Dendritic cell treated with granulocyte-macrophage colony-stimulating factor and Interleukin-4, amounts not matched to agents 40 ng/mL and 50 ng/mL, for 4 days (primary cell): ENCODE results near the gene VAMP8.
"Not testable (repeated sequence)": the region's sequence is repeated elsewhere in the genome, so short reads cannot be mapped to it uniquely, and the experiment has no call there.

ENCODE experiments used
- H3K27ac Mint-ChIP-seq: one replicate; pipeline ENCODE4 v1.8.0; 2022; ENCODE audit warnings: mild to moderate bottlenecking, mixed read lengths
- H3K27me3 Mint-ChIP-seq: one replicate; pipeline ENCODE4 v1.8.0; 2022; ENCODE audit warnings: mild to moderate bottlenecking, mixed read lengths
- H3K36me3 Mint-ChIP-seq: one replicate; pipeline ENCODE4 v1.8.0; 2022; ENCODE audit warnings: low read depth, mixed read lengths
- H3K4me1 Mint-ChIP-seq: one replicate; pipeline ENCODE4 v1.8.0; 2022; ENCODE audit warnings: low read depth, mixed read lengths
- H3K4me3 Mint-ChIP-seq: one replicate; pipeline ENCODE4 v1.8.0; 2022; ENCODE audit warnings: mild to moderate bottlenecking, moderate library complexity, mixed read lengths
- H3K9me3 Mint-ChIP-seq: one replicate; pipeline ENCODE4 v1.8.0; 2022; ENCODE audit warnings: mixed read lengths
- intact Hi-C: fragments of 100-400 bp; cut with micrococcal nuclease; formaldehyde crosslinking; loops from one replicate; pipeline ENCODE4 v1.15.0; 2022

The VAMP8 gene

GRCh38 chr2:85590950-85591349 lies 13.6 kb downstream of the VAMP8 start:
- peaks cover 87% of the 10 kb centered on the region for H3K4me1 Mint-ChIP-seq
- no peaks in the 10 kb centered on the region for H3K9me3 Mint-ChIP-seq
- no peaks in the 10 kb centered on the region for H3K27me3 Mint-ChIP-seq
- peaks cover 40% of the 10 kb centered on the region for H3K36me3 Mint-ChIP-seq
- H3K4me3 Mint-ChIP-seq = peak overlapping the region; percentile 70
- intact Hi-C loops = no loop called here
- peak overlapping the region; percentile 96 for H3K27ac Mint-ChIP-seq

GRCh38 chr2:85591563-85591962 lies 14.2 kb downstream of the VAMP8 start:
- H3K4me1 Mint-ChIP-seq = peaks cover 87% of the 10 kb centered on the region
- H3K4me3 Mint-ChIP-seq = no peak overlapping the region
- H3K36me3 Mint-ChIP-seq = peaks cover 46% of the 10 kb centered on the region

DNA sequence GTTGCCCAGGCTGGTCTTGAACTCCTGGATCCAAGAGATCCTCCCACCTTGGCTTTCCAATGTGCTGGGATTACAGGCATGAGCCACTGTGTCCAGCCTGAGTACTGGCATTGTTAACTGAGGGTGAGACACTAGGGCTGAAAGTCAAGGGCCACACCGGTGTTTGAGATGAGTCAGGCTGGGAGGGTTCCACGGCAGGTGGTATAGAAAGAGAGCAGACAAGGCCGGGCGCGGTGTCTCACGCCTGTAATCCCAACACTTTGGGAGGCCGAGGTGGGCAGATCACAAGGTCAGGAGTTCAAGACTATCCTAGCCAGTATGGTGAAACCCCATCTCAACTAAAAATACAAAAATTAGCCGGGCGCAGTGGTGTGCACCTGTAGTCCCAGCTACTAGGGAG lies 14.9 kb downstream of the VAMP8 start:
- Mint-ChIP-seq H3K27ac (peak overlapping the region; percentile 96), H3K36me3 (peaks cover 53% of the 10 kb centered on the region), H3K4me1 (peaks cover 89% of the 10 kb centered on the region)
- H3K4me3 Mint-ChIP-seq, intact Hi-C loops, H3K9me3 Mint-ChIP-seq, H3K27me3 Mint-ChIP-seq: not testable (repeated sequence)

More at GRCh38 chr2:85591563-85591962, 14.2 kb downstream of the VAMP8 start:
- H3K27ac Mint-ChIP-seq = peak overlapping the region; percentile 96
- intact Hi-C loops = no loop called here
- no peaks in the 10 kb centered on the region for H3K27me3 Mint-ChIP-seq
- H3K9me3 Mint-ChIP-seq = no peaks in the 10 kb centered on the region

- no peak overlapping the region for H3K4me3 Mint-ChIP-seq
- H3K27me3 Mint-ChIP-seq = no peaks in the 10 kb centered on the region
- H3K4me1 Mint-ChIP-seq = peaks cover 86% of the 10 kb centered on the region
- H3K9me3 Mint-ChIP-seq = no peaks in the 10 kb centered on the region
- H3K36me3 Mint-ChIP-seq = peaks cover 61% of the 10 kb centered on the region
- peak overlapping the region; percentile 96 for H3K27ac Mint-ChIP-seq
- intact Hi-C loops = no loop called here
Observed at GRCh38 chr2:85593023-85593422, 15.6 kb downstream of the VAMP8 start.

- H3K27ac Mint-ChIP-seq = peak overlapping the region; percentile 97
- H3K4me1 Mint-ChIP-seq = peaks cover 83% of the 10 kb centered on the region
- peaks cover 78% of the 10 kb centered on the region for H3K36me3 Mint-ChIP-seq
- H3K4me3 Mint-ChIP-seq = peak overlapping the region; percentile 95
- no peaks in the 10 kb centered on the region for H3K27me3 Mint-ChIP-seq
- no peaks in the 10 kb centered on the region for H3K9me3 Mint-ChIP-seq
- intact Hi-C loops = loop anchor here (2.0 to 5.0 kb wide), 2 partner anchors 16 to 188 kb away; no protein-coding TSS in a partner anchor
Observed at GRCh38 chr2:85594715-85595300, 17.4 kb downstream of the VAMP8 start.

DNA sequence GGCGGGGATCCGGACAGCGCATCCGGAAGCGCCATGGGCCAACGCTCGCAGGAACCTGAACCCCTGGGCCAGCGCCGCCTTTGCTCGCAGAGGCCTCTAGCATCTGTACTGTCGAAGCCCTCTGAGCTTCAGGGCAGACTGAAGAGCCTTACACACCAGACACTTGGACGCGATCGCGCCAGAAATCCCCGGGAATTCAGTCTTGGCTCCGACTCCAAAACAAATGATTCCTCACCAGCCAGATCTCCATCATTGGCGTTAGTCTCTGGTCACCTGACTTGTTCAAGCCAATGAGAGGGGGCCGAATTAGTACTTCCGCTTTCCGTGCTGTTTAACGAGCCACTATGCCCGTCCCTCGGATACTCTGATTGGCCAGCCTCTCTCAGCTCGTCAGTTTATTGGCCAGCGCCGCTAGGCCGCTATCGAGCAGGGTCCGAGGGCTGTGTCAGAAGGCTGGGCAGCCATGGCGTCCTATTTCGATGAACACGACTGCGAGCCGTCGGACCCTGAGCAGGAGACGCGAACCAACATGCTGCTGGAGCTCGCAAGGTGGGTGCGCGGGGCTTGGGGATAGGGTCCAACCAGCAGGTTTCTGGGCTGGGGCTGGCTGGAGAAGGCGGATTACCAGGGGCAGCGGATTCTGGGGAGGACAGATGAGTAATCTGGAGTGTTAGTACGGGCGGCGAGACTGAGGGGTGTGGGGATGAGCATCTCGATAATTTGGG lies 18.1 kb downstream of the VAMP8 start, which contains the start of gene RNF181:
RNF181 (plus strand) TSS at position 445 of the 725 bp plus-strand sequence; CDS start at position 464, 19 bp downstream.
- Mint-ChIP-seq H3K4me1 (peaks cover 83% of the 10 kb centered on the region), H3K27ac (peak within 1 kb of the TSS; percentile 97)

GRCh38 chr2:85596026-85596333 lies 18.6 kb downstream of the VAMP8 start:
- Mint-ChIP-seq H3K9me3 (no peaks in the 10 kb centered on the region), H3K27me3 (no peaks in the 10 kb centered on the region), H3K4me1 (peaks cover 83% of the 10 kb centered on the region), H3K36me3 (peaks cover 90% of the 10 kb centered on the region), H3K27ac (peak overlapping the region; percentile 97), H3K4me3 (peak overlapping the region; percentile 95)
- intact Hi-C loops = loop anchor here (5.0 kb wide), 1 partner anchor 189 kb away; no protein-coding TSS in a partner anchor

More for the DNA sequence above, 18.1 kb downstream of the VAMP8 start, which contains the start of gene RNF181:
- Mint-ChIP-seq H3K36me3 (peaks cover 85% of the 10 kb centered on the region), H3K9me3 (no peaks in the 10 kb centered on the region), H3K4me3 (peak within 1 kb of the TSS; percentile 95), H3K27me3 (no peaks in the 10 kb centered on the region)
- intact Hi-C loops = loop anchor here (2.0 to 5.0 kb wide), 2 partner anchors 17 to 188 kb away; no protein-coding TSS in a partner anchor

GRCh38 chr2:85596486-85597143 lies 19.2 kb downstream of the VAMP8 start:
- Mint-ChIP-seq H3K27ac (peak overlapping the region; percentile 97), H3K9me3 (no peaks in the 10 kb centered on the region), H3K27me3 (no peaks in the 10 kb centered on the region), H3K4me1 (peaks cover 83% of the 10 kb centered on the region), H3K4me3 (peak overlapping the region; percentile 95), H3K36me3 (peaks cover 92% of the 10 kb centered on the region)
- intact Hi-C loops = loop anchor here (5.0 kb wide), 1 partner anchor 189 kb away; no protein-coding TSS in a partner anchor

GRCh38 chr2:85597241-85597640 lies 19.9 kb downstream of the VAMP8 start:
- Mint-ChIP-seq H3K4me3 (peak overlapping the region; percentile 95), H3K36me3 (peaks cover 94% of the 10 kb centered on the region), H3K9me3 (no peaks in the 10 kb centered on the region), H3K27ac (no peak overlapping the region), H3K4me1 (peaks cover 81% of the 10 kb centered on the region), H3K27me3 (no peaks in the 10 kb centered on the region)
- intact Hi-C loops = loop anchor here (5.0 kb wide), 1 partner anchor 190 kb away; no protein-coding TSS in a partner anchor

DNA sequence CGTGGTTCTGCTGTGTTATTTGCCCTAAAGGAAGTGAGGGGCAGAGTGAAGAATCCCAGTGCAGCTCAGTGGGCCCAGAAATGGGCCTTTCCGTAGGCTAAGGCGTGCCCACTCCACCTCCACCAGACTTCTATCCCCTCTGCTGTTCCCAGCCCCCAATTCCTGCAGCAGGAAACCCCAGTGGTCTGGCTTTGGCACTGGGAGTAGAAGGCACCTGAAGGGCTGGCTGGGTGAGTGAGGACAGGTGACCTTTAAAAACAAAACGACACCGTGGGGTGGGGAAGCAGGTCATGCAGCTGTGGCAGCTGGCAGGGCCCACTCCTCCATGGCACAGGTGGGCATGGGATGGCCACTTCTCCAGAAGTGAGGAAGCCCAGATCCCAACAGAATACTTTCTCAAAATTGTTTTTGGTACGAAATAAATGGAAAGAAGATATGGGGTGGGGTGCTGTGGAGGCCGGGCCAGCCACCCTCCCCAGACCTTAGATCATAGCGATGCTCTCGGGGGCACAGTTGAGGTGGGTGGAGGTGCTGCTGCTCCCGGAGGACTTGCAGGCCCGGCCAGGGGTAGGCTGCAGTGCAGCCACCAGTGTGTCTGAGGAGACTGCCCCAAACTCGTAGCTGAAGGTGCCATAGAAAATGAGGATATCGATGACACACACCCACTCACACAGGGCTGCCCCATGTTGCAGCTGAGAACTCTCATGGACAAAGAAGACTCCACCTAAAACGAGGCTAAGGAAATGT lies 21.4 kb downstream of the VAMP8 start:
- intact Hi-C loops = loop anchor here (5.0 kb wide), 1 partner anchor 191 kb away; no protein-coding TSS in a partner anchor
- peak overlapping the region; percentile 26 for H3K27ac Mint-ChIP-seq
- peaks cover 91% of the 10 kb centered on the region for H3K36me3 Mint-ChIP-seq
- peaks cover 78% of the 10 kb centered on the region for H3K4me1 Mint-ChIP-seq
- no peaks in the 10 kb centered on the region for H3K27me3 Mint-ChIP-seq
- H3K9me3 Mint-ChIP-seq = no peaks in the 10 kb centered on the region
- H3K4me3 Mint-ChIP-seq = no peak overlapping the region

GRCh38 chr2:85599468-85600234 lies 22.3 kb downstream of the VAMP8 start:
- peaks cover 84% of the 10 kb centered on the region for H3K36me3 Mint-ChIP-seq
- intact Hi-C loops = loop anchor here (5.0 kb wide), 1 partner anchor 192 kb away; no protein-coding TSS in a partner anchor
- peak overlapping the region; percentile 26 for H3K27ac Mint-ChIP-seq
- no peaks in the 10 kb centered on the region for H3K9me3 Mint-ChIP-seq
- no peak overlapping the region for H3K4me3 Mint-ChIP-seq
- H3K27me3 Mint-ChIP-seq = no peaks in the 10 kb centered on the region
- peaks cover 76% of the 10 kb centered on the region for H3K4me1 Mint-ChIP-seq

GRCh38 chr2:85600235-85600575 lies 22.8 kb downstream of the VAMP8 start:
- intact Hi-C loops = no loop called here
- Mint-ChIP-seq H3K4me3 (no peak overlapping the region), H3K27ac (peak overlapping the region; percentile 26), H3K36me3 (peaks cover 79% of the 10 kb centered on the region), H3K9me3 (no peaks in the 10 kb centered on the region), H3K4me1 (peaks cover 79% of the 10 kb centered on the region), H3K27me3 (no peaks in the 10 kb centered on the region)
